Hematopoietic multipotent progenitor cell treated with erythropoietin and hydrocortisone succinate and interleukin-3 and kit ligand, for 6 days (in vitro differentiated cells): ENCODE measurements around the gene MAD2L1BP.

Experiments used
- DNase-seq: peaks from one replicate; pipeline ENCODE4 v3.0.0-alpha.2; 2015

Gene MAD2L1BP

DNA sequence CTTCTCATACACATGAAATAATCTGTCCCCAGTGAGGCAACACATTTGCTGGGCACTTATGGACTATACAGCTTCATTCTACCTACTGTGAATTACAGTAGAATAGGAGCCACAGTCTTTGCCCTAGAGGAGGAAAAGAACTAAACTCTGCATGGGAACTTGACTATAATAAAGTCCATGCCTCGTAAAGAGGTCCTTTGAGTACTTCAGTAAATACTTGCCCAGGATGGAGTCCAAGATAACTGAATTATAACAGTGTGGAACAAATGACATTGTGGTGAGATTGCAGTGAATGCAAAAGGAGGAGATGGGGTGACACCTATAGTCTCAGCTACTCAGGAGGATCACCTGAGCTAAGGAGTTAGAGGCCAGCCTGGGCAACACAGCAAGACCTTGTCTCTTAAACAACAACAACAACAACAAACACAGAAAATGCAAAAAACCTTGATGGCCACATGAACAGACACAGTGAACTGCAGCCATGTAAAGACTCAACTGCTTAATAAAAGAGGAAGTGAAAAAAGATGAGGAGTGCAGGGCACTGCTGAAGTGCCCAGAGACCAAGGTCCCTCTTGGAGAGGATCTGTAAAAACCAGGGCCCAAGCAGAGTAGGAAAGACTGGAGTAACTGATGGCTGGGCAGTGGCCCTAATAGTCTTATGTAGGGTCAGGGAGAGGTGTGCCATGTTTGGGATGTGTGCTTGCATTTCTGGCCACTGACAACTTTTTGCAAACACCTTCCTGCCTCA lies 48.2 kb downstream of the MAD2L1BP start:
- DNase-seq = no peak

DNA sequence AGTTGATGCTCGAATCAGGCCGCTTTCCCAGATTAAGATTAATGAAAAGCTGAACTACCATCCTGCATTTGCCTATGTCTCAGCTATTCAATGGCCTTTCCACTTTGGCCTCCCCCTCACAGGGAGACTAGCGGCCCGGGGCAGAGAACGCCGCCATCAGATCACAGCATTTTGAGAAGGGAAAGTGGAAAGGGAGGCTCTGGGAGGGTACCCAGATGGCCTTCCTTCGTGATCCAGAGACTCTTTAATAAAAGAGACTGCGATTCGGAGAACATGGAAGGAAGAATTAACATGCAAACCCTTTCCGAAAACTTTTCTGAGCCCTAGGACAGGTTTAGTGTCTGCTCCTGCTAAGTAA lies 51.4 kb downstream of the MAD2L1BP start:
- no peak for DNase-seq

DNA sequence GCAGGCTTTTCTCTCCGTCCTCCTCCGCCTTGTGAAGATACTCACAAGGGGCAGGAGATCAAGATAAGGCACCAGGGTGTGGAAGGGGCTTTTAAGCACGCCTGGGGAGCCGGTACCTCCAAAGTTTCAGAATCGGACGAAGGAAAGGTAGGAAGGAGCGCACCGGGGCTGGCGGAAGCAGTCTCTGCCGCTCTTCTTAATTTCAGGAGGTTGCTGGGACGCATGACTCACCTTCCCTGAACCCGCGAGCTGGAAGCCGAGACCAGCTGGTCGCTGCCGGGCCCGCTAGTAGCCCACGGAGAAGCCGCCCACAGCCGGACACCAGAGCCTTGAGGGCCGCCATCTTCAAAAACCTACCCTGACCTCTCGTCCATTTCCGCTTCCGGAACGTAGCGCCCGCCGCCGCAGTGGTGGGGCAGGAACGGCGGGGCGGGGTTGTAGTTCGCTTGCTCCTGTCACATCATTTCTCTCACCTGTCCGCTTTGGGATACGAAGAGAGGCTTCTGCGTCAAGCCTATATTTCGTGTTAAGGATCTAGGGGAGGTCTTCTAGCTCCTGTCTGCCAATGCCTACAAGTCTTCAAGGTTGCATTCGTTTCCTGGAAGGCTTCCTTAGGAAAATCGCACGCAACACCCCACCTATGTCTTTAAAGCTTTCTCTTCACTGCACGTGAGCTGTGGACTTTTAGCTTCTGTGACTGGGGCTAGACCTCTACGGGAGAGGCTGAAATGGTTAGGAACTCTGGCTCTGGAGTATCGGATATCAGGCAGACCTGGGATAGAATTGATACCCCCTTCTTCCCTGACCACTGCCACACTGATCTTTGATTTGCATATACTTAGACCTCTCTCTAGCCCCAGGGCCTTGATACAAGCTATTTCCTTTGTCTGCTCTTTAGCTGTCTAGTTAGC lies 52.1 kb downstream of the MAD2L1BP start, which contains the start of gene MRPS18A:
TSS of gene MRPS18A (minus strand) at position 355 of the 911 bp plus-strand sequence. CDS start at position 343, 12 bp downstream.
- peak; percentile 89 for DNase-seq

DNA sequence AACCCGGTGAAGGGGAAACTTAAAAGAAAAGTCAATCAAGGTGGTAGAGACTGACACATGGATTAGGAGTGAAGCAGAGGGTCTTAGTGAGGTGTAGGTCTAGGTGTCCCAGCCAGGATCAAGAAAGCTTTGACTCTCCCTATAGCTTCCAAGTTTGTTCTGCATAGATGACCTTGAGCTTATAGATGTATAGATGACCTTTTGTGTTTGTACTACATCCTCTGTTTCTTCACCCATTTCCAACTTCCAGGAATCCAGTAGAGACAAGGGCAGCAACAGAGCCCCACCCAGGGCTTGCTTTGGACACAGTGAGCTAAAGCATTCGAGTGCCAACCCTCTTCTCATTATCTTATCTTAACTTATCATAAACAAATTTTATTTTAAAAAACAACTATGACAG lies 53.8 kb downstream of the MAD2L1BP start:
- DNase-seq = no peak
